ENCODE measurements around the gene TMEM225B.
"Not testable (repeated sequence)": the region's sequence is repeated elsewhere in the genome, so short reads cannot be mapped to it uniquely, and the experiment has no call there.

Gene TMEM225B

DNA sequence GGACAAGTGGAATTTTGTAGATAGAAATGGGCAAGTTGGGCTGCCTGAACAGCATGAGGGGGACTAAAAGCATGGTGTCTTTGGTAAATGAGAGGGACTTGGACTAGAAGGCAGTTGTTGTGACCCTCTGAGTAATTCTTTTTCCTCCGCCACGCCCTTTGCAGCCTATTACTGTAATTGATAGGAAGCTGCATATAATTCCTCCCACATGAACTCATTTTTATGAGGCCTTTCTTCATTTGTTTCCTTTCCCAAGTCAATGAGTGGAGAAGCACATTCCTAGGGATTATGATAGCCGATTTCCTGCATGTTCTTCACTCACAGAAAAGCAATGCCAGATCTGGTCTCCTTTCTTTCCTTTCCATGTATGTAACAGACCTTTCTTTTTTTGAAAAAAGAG lies 46.4 kb downstream of the TMEM225B start:
- no peak for DNase-seq
- TF ChIP-seq POLR2A (IDR thresholded peaks at IDR 0.05; ENCODE audit: low read length) = no peak
- TF ChIP-seq GATA1 (IDR thresholded peaks at IDR 0.05; ENCODE audit: low read depth, low read length) = no peak

DNA sequence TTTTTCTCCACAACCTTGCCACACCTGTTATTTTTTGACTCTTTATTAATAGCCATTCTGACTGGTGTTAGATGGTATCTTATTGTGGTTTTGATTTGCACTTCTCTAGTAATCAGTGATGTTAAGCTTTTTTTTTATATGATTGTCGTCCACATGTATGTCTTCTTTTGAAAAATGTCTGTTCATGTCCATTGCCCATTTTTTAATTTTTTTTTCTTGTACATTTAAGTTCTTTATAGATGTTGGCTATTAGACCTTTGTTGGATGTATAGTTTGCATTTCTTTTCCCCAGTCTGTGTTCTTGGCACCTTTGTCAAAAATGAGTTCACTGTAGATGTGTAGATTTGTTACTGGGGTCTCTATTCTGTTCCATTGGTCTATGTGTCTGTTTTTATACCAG lies 47.5 kb downstream of the TMEM225B start:
- TF ChIP-seq POLR2A (IDR thresholded peaks at IDR 0.05; ENCODE audit: low read length) (no peak), GATA1 (IDR thresholded peaks at IDR 0.05; ENCODE audit: low read depth, low read length) (no peak)
- DNase-seq = no peak

DNA sequence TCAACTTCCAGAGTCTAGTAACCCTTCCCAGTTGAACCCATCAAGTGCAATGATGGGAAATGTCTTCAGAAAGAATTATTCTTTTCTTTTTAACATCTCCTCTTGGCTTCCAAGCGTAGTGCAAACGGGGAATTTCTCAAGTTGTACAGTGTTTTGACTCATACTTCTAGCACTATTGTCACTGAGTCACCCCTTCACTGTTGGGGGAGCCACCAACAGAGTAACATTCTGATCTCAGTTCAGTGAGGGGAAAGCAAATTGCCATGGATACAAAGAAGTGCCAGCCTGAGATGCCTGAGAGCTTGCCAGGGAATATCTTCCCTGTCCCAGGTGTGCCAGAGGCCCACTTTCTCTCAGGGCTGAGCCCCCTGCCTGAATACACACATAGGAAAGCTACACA lies 50.8 kb downstream of the TMEM225B start:
- no peak for DNase-seq
- TF ChIP-seq GATA1 (IDR thresholded peaks at IDR 0.05; ENCODE audit: low read depth, low read length) (no peak), POLR2A (IDR thresholded peaks at IDR 0.05; ENCODE audit: low read length) (no peak)

GRCh38 chr7:99651290-99651689 lies 53.2 kb downstream of the TMEM225B start:
- DNase-seq = no peak
- TF ChIP-seq GATA1 (IDR thresholded peaks at IDR 0.05; ENCODE audit: low read depth, low read length) (no peak), POLR2A (IDR thresholded peaks at IDR 0.05; ENCODE audit: low read length) (no peak)

GRCh38 chr7:99652671-99653070 lies 54.6 kb downstream of the TMEM225B start:
- no peak for DNase-seq
- TF ChIP-seq POLR2A (IDR thresholded peaks at IDR 0.05; ENCODE audit: low read length) = no peak
- TF ChIP-seq GATA1 (IDR thresholded peaks at IDR 0.05; ENCODE audit: low read depth, low read length) = no peak

- DNase-seq = not testable (repeated sequence)
These were observed 55.2 kb downstream of the TMEM225B start for GRCh38 chr7:99653269-99653668.

DNA sequence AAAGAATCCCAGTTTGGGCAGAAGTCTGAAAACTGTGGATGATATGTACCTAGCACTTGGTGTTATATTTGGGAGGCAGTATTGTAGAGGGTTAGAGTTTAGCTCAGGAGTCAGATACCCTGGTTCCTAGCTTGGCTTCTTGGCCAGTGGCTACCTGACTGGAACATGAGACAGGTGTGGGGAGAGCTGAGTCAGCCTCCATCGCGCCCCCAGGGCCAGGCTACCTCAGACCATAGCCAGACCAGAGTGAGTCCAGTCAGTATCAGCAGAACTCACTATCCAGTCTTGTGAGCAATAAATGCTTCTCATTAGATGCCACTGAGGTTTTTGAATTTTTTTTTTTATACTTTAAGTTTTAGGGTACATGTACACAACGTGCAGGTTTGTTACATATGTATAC lies 55.7 kb downstream of the TMEM225B start:
- DNase-seq = no peak
- TF ChIP-seq POLR2A (IDR thresholded peaks at IDR 0.05; ENCODE audit: low read length) (no peak), GATA1 (IDR thresholded peaks at IDR 0.05; ENCODE audit: low read depth, low read length) (no peak)

GRCh38 chr7:99654626-99655025 lies 56.6 kb downstream of the TMEM225B start:
- DNase-seq = not testable (repeated sequence)

GRCh38 chr7:99657879-99658278 lies 59.8 kb downstream of the TMEM225B start:
- DNase-seq = not testable (repeated sequence)

All from erythroblast (primary cell).